Fibroblast of skin of left quadriceps (primary cell): Measurements from ENCODE around the gene VMAC.
A peak's percentile ranks its signal among the peaks of the same experiment; 100 is the strongest.
"Not testable (repeated sequence)": the region's sequence is repeated elsewhere in the genome, so short reads cannot be mapped to it uniquely, and the experiment has no call there.

Experiments
- DNase-seq, 2 experiments: peaks; one replicate each; pipeline ENCODE4 v3.0.0-alpha.2; 2013; ENCODE audit warnings: low read depth in 2 of 2

VMAC gene

GRCh38 chr19:5904352-5905113 is at the start of gene VMAC:
Gene VMAC (plus strand): TSS chr19:5904872. CDS start chr19:5904891, 19 bp downstream.
- DNase-seq, result peak; percentile 100

GRCh38 chr19:5855151-5855550 is 49.5 kb upstream of the VMAC start:
- not testable (repeated sequence) for DNase-seq

GRCh38 chr19:5857203-5858081 is 47.2 kb upstream of the VMAC start:
- DNase-seq, result no peak

GRCh38 chr19:5863030-5863665 is 41.5 kb upstream of the VMAC start:
- DNase-seq, result no peak

- DNase-seq, result no peak
Observed at GRCh38 chr19:5864013-5864720, 40.5 kb upstream of the VMAC start.

- no peak for DNase-seq
Observed at GRCh38 chr19:5864725-5865486, 39.8 kb upstream of the VMAC start.

- no peak for DNase-seq
Observed at GRCh38 chr19:5865772-5866171, 38.9 kb upstream of the VMAC start.

GRCh38 chr19:5867201-5868136 is 37.2 kb upstream of the VMAC start:
- DNase-seq, result no peak

GRCh38 chr19:5870986-5871394 is 33.7 kb upstream of the VMAC start:
- DNase-seq, result no peak

GRCh38 chr19:5873617-5874199 is 31.0 kb upstream of the VMAC start:
- no peak for DNase-seq

GRCh38 chr19:5874496-5874895 is 30.2 kb upstream of the VMAC start:
- peak in 1 of 2 experiments; percentile 6 for DNase-seq

GRCh38 chr19:5877427-5877826 is 27.2 kb upstream of the VMAC start:
- DNase-seq, result no peak

GRCh38 chr19:5877882-5878281 is 26.8 kb upstream of the VMAC start:
- DNase-seq, result no peak

- DNase-seq, result no peak
Observed at GRCh38 chr19:5880196-5880595, 24.5 kb upstream of the VMAC start.

GRCh38 chr19:5880604-5881078 is 24.0 kb upstream of the VMAC start:
- peak; percentile 17 to 24 for DNase-seq

- no peak for DNase-seq
Observed at GRCh38 chr19:5881543-5882299, 23.0 kb upstream of the VMAC start.

GRCh38 chr19:5882421-5882968 is 22.2 kb upstream of the VMAC start:
- DNase-seq, result no peak
